Glomerular visceral epithelial cell (primary cell): ENCODE data around the gene KRT28.

ENCODE experiments used
- DNase-seq: peaks from one replicate; pipeline ENCODE4 v3.0.0-alpha.2; 2016; ENCODE audit errors: extremely low spot score

Gene KRT28

GRCh38 chr17:40799859-40800258, at the start of gene KRT28:
Gene KRT28, minus strand, starts transcription at chr17:40799959. Its CDS starts 66 bp downstream, at chr17:40799893.
- DNase-seq: no peak

GRCh38 chr17:40848583-40849235, 49.0 kb upstream of the KRT28 start:
- DNase-seq: no peak

GRCh38 chr17:40846515-40847144, 46.9 kb upstream of the KRT28 start:
- DNase-seq: no peak

GRCh38 chr17:40844671-40845107, 44.9 kb upstream of the KRT28 start:
- no peak for DNase-seq

- DNase-seq: no peak
Observed at GRCh38 chr17:40843242-40843641, 43.5 kb upstream of the KRT28 start.

GRCh38 chr17:40841246-40841645, 41.5 kb upstream of the KRT28 start:
- no peak for DNase-seq

- no peak for DNase-seq
Observed at GRCh38 chr17:40839194-40839593, 39.4 kb upstream of the KRT28 start.

GRCh38 chr17:40836020-40836419, 36.3 kb upstream of the KRT28 start:
- DNase-seq: no peak

- DNase-seq: no peak
Observed at GRCh38 chr17:40833882-40834281, 34.1 kb upstream of the KRT28 start.

GRCh38 chr17:40832840-40833239, 33.1 kb upstream of the KRT28 start:
- DNase-seq: no peak

GRCh38 chr17:40830085-40830776, 30.5 kb upstream of the KRT28 start:
- DNase-seq: no peak

GRCh38 chr17:40828454-40829044, 28.8 kb upstream of the KRT28 start:
- no peak for DNase-seq

GRCh38 chr17:40827746-40828453, 28.1 kb upstream of the KRT28 start:
- DNase-seq: no peak

GRCh38 chr17:40825599-40825998, 25.8 kb upstream of the KRT28 start:
- DNase-seq: no peak

- DNase-seq: no peak
Observed at GRCh38 chr17:40824015-40824832, 24.5 kb upstream of the KRT28 start.

GRCh38 chr17:40822132-40822812, 22.5 kb upstream of the KRT28 start, which contains the start of gene KRT10:
Gene KRT10, minus strand, starts transcription at chr17:40822614. Its CDS starts 29 bp downstream, at chr17:40822585.
- no peak for DNase-seq

GRCh38 chr17:40821536-40821935, 21.8 kb upstream of the KRT28 start:
- no peak for DNase-seq

- no peak for DNase-seq
Observed at GRCh38 chr17:40820228-40820838, 20.6 kb upstream of the KRT28 start.

- DNase-seq: peak; percentile 17
Observed at GRCh38 chr17:40819528-40820125, 19.9 kb upstream of the KRT28 start.
